ENCODE data around the gene SENP3.
A peak's percentile ranks its signal among the peaks of the same experiment; 100 is the strongest.

SENP3 gene

GRCh38 chr17:7614425-7615264, 52.9 kb downstream of the SENP3 start, which contains the start of gene FXR2:
TSS of gene FXR2 (minus strand) at chr17:7614897. CDS start at chr17:7614532, 365 bp downstream.
- TF ChIP-seq CTCF (IDR thresholded peaks at IDR 0.05; ENCODE audit: control insufficient read depth, insufficient read depth, low read depth, low read length, missing control alignments), result peak; percentile 64
- peak within 1 kb of the TSS; percentile 83 for H3K4me3 ChIP-seq (ENCODE audit: control insufficient read depth, low read depth, low read length)
- peak; percentile 99 for DNase-seq (ENCODE audit: low read depth)

DNA sequence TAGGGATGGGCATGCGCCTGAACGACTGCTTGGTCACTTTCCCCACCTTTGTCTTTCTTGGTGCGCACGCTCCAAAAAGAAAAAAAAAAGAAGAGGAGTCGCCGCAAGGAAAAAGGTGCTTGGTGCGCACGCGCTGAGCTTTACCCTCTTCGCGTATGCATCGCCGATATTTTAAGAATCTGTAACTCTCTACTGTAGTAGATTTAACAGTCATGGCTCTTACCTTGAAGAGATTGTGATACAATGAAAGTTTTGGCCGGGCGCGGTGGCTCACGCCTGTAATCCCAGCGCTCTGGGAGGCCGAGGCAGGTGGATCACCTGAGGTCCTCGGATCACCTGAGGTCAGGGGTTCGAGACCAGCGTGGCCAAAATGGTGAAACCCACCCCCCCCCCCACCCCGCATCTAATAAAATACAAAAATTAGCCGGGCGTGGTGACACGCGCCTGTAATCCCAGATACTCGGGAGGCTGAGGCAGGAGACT, 53.6 kb downstream of the SENP3 start:
- H3K4me3 ChIP-seq (ENCODE audit: control insufficient read depth, low read depth, low read length), result peak overlapping the region; percentile 44
- DNase-seq (ENCODE audit: low read depth), result no peak
- no peak for TF ChIP-seq CTCF (IDR thresholded peaks at IDR 0.05; ENCODE audit: control insufficient read depth, insufficient read depth, low read depth, low read length, missing control alignments)

DNA sequence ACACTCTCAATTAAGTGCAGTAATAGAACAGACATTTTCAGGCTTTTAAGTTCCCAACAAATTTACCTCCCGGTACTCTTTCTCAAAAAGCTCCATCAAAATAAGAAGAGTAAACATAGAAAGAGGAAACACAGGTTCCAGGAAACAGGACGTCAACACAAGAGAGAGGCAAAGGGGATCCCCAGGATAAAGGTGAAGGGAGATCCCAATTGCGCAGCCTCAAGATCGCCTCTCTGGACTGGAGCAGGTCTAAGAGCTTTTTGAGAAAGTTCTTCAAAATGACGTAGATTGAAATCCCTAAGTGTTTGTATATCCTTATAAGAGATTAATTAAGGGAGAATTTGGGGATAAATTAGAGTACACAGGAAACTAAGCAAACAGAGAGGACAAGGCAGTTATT, 56.9 kb downstream of the SENP3 start:
- H3K4me3 ChIP-seq (ENCODE audit: control insufficient read depth, low read depth, low read length), result no peak overlapping the region
- TF ChIP-seq CTCF (IDR thresholded peaks at IDR 0.05; ENCODE audit: control insufficient read depth, insufficient read depth, low read depth, low read length, missing control alignments), result no peak
- no peak for DNase-seq (ENCODE audit: low read depth)

GRCh38 chr17:7620835-7621234, 59.1 kb downstream of the SENP3 start:
- no peak for TF ChIP-seq CTCF (IDR thresholded peaks at IDR 0.05; ENCODE audit: control insufficient read depth, insufficient read depth, low read depth, low read length, missing control alignments)
- no peak overlapping the region for H3K4me3 ChIP-seq (ENCODE audit: control insufficient read depth, low read depth, low read length)
- DNase-seq (ENCODE audit: low read depth), result no peak
